GM18498 (cell line): ENCODE data around the gene GALNT16.
"Not testable (repeated sequence)": the region's sequence is repeated elsewhere in the genome, so short reads cannot be mapped to it uniquely, and the experiment has no call there.

Experiments
- ATAC-seq: cut with Tn5 transposase; IDR thresholded peaks from one replicate; pipeline ENCODE4 v1.9.1; 2021; ENCODE audit warnings: mild to moderate bottlenecking, moderate library complexity; ENCODE audit not compliant: unreplicated experiment

GALNT16 gene

GRCh38 chr14:69259168-69259526 lies 811 bp upstream of the GALNT16 start:
- no peak for ATAC-seq

DNA sequence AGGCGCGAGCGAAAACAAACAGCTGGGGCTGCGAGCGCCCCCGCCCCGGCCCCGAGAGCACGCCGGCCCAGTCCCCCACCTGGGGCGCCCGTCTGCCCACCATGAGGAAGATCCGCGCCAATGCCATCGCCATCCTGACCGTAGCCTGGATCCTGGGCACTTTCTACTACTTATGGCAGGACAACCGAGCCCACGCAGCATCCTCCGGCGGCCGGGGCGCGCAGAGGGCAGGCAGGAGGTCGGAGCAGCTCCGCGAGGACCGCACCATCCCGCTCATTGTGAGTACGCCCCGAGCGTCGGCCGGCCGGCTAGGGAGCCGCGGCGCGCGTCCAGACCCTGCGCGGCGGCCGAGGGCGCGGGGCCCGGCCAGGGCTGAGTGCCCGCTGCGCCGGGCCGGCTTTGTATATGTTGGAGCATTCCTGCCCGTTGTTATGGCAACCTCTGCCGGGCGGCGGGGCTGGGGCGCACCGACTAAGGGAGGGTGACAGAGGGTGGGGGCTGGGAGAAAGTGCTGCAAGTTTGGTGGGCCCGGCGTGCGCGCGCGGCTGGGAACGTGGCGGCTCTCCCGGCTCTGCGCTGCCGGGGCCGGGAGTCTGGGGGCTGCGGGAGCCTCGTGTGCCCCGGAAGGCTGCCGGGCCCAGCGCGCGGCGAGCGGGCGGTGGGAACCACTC lies 367 bp downstream of the GALNT16 start:
- no peak for ATAC-seq

GRCh38 chr14:69260861-69261564 lies 1.1 kb downstream of the GALNT16 start:
- ATAC-seq = peak; percentile 71

- ATAC-seq = no peak
These were observed 1.9 kb downstream of the GALNT16 start for GRCh38 chr14:69261761-69262331.

- ATAC-seq = no peak
These were observed 2.6 kb downstream of the GALNT16 start for GRCh38 chr14:69262516-69262915.

DNA sequence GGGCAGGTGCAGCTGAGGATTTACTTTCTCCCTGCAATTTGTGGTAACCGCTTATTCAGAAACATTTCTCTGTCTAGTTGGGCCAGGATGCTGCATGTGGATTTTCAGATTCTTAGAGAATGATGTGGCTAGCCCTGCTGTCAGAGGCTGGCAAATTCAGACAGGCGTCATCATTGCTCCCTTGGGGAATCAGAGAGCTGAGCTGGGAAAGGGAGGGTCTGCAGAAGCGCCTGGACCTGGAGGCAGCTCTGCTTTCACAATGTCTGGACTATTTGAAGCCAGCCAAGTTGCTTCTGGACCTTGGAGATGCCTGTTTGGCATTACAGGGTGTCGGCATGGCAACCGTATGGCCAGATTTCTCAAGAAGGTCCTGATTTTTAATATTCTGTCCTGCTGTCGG lies 3.4 kb downstream of the GALNT16 start:
- ATAC-seq = no peak

DNA sequence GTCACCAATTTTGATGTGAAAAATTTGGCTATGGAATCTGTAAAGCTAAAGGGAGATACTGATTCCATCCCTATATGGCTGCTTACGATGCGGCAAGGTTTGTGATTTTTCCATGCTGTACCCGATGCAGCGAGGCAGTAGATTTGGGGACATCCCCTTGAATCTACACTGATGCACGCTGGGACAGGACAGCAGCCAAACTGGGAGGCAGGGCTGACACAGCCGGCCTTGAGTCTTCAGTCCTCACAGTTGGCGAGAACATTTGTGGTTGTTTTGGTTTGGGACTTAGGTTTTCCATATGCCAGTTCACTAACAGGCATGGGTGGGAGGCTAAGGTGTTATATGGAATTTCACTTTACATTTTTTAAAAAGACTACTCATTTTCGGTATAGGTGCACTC lies 3.8 kb downstream of the GALNT16 start:
- no peak for ATAC-seq

DNA sequence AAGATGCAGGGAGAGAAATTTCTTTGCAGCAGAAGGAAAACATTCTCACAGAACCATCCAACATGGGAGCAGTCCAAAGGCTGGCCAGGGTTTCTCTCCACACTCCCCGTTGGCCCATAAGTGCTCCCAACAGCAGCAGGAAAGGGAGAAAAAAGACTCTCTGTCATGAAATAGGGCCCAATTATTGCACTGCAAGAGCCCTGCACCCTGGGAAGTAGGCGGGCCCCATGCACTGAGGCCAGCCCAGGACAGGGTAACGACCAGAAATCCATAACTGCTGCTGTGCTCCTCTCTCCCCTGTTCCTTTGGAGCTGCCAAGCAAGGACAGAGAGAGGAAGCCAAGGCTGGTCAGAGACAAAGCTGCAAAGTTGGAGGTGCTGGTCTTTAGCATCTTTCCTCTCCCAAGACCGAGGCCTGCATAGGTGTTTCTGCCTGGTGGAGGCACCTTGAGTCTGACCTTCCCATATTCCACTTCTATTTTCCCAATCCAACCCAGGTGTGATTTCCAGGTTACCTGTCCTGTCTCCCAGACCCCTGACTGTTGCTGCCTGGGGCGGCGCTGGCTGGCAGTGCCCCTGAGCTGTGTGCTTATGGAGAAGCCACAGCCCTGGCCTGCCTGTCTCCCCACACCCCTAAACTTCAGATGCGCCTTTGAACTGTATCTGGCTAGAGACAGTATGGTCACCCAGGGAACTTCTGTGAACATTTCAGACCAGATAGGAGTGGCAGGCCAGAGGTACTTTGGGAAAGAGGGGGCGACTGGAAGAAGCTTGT lies 6.8 kb downstream of the GALNT16 start:
- no peak for ATAC-seq

- ATAC-seq = no peak
These were observed 7.5 kb downstream of the GALNT16 start for GRCh38 chr14:69267492-69267891.

DNA sequence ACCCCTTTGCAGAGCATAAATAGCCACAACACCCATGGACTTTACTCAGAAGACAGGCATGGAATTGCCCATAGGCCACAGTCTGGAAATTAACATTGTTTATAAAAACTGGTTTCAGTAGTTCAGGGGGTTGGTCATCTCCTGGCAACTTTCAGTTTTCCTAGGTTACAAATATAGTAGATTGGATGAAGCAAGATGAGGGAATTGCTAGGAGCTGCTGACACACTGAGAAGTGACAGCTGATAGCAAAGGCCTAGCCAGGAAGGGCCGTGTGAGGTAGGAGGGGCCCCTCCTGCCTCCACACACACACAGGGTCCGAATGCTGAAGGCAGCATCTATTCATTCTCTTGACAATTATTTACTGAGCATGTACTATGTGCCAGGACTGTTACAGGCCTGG lies 8.3 kb downstream of the GALNT16 start:
- no peak for ATAC-seq

- ATAC-seq = no peak
These were observed 8.8 kb downstream of the GALNT16 start for GRCh38 chr14:69268763-69269162.

DNA sequence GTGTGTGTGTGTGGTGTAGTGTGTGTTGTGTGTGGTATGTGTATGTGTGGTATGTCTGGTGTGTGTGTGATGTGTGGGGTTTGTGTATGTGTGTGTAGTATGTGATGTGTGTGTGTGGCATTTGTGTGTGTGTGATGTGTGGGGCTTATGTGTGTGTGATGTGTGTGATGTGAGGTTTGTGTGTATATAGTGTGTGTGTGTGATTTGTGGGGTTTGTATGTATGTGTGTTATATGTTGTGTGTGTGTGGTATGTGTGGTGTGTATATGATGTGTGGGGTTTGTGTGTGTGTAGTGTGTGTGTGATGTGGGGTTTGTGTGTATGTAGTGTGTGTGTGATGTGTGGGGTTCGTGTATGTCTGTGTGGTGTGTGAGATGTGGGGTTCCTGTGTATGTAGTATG lies 9.4 kb downstream of the GALNT16 start:
- ATAC-seq = no peak

GRCh38 chr14:69270097-69270496 lies 10.1 kb downstream of the GALNT16 start:
- no peak for ATAC-seq

DNA sequence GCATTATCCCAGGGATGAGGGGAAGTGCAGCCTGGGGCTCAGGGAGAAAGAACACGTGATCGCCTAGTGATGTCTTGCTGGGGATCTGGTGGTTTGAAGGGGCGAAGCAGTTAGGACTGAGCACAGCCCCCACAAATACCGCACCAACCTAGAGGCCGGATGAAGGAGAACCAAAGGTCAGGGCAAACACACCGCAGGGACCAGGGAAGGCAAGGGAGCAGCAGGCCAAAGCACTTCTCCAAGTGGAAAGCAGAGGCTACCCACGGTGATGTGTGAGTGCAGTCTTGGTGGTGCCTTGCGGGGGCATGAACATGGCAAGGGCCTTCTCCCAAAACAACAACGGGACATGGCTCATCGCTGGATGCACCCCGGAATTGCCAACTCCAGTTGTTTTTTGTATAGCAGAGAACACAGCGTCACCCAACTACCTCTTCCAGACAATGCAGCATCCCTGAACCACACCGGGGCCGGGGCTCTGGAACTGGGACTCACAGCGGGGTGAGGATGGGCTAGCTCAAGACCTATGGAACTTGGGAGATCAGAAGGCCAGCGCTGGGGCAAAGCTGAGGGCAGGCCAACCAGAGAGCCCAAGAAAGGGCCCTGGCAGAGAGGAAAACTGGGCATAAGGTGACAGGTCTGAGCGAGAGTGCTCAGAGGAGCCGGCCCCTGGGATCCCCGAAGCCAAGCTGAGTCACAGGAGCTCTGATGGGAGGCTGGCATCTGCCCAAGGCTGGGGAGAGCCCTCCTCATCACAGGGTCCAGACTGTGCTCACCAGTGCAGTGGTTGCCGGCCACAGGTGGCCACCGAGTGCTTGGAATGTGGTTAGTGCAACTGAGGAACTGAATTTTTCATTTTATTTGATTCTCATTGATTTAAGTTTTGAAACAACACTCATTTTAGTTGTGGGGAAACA lies 11.1 kb downstream of the GALNT16 start:
- no peak for ATAC-seq

- ATAC-seq = no peak
These were observed 14.4 kb downstream of the GALNT16 start for GRCh38 chr14:69274321-69274720.

GRCh38 chr14:69275331-69275730 lies 15.4 kb downstream of the GALNT16 start:
- ATAC-seq = no peak

DNA sequence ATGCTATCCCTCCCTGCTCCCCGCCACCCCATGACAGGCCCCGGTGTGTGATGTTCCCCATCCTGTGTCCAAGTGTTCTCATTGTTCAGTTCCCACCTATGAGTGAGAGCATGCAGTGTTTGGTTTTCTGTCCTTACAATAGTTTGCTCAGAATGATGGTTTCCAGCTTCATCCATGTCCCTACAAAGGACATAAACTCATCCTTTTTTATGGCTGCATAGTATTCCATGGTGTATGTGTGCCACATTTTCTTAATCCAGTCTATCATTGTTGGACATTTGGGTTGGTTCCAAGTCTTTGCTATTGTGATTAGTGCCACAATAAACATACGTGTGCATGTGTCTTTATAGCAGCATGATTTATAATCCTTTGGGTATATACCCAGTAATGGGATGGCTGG lies 17.4 kb downstream of the GALNT16 start:
- ATAC-seq = not testable (repeated sequence)

DNA sequence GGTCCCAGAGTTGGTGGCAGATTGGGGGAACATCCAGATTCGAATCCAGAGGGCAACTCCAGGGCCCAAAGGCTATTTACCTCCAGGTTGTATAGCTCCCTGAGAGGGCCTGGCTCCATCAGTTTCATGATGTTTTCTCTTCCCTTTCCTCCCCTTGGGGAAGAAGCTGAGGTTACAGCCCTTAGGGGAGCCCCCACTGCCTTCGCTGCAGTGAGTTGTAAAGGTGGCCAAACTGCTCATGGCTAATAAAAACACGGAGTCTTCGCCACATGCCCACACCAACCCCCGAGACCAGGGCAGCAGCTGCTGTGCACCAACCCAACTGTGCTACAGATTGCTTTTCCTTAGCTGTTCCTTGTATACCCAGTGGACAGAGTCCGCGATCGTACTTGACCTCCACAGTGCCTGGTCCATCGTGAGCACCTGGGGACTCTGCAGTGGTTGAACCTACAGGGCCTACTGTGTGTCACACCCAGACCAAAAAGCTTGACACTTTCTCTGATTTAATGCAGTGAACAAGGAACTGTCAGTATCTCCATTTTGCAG lies 20.9 kb downstream of the GALNT16 start:
- no peak for ATAC-seq

- ATAC-seq = no peak
These were observed 21.7 kb downstream of the GALNT16 start for GRCh38 chr14:69281450-69282169.

- ATAC-seq = no peak
These were observed 22.5 kb downstream of the GALNT16 start for GRCh38 chr14:69282448-69282847.
